Stimulated activated CD8-positive, alpha-beta memory T cell treated with anti-CD3 and anti-CD28 coated beads, Interleukin-15, amount 100 ng/mL, for 48 hours (primary cell): ENCODE results near the gene LYRM1.

Experiments
- DNase-seq, 2 donors: peaks; one replicate each; pipeline ENCODE4 v3.0.0-alpha.2; 2020; ENCODE audit warnings: low read depth in 2 of 2

The LYRM1 gene

GRCh38 chr16:20871941-20872815, 28.4 kb upstream of the LYRM1 start:
- no peak for DNase-seq

GRCh38 chr16:20873331-20873730, 27.2 kb upstream of the LYRM1 start:
- no peak for DNase-seq

- no peak for DNase-seq
Observed at GRCh38 chr16:20874088-20874581, 26.4 kb upstream of the LYRM1 start.

GRCh38 chr16:20875355-20875650, 25.3 kb upstream of the LYRM1 start:
- DNase-seq, result no peak

- no peak for DNase-seq
Observed at GRCh38 chr16:20878682-20879147, 21.9 kb upstream of the LYRM1 start.

- DNase-seq, result no peak
Observed at GRCh38 chr16:20879175-20880040, 21.2 kb upstream of the LYRM1 start.

GRCh38 chr16:20880867-20881502, 19.6 kb upstream of the LYRM1 start:
- no peak for DNase-seq

- no peak for DNase-seq
Observed at GRCh38 chr16:20881503-20881878, 19.1 kb upstream of the LYRM1 start.

- no peak for DNase-seq
Observed at GRCh38 chr16:20883554-20884239, 16.9 kb upstream of the LYRM1 start.

GRCh38 chr16:20884240-20884556, 16.4 kb upstream of the LYRM1 start:
- no peak for DNase-seq

- no peak for DNase-seq
Observed at GRCh38 chr16:20886320-20886719, 14.3 kb upstream of the LYRM1 start.

GRCh38 chr16:20887207-20887606, 13.4 kb upstream of the LYRM1 start:
- no peak for DNase-seq

- no peak for DNase-seq
Observed at GRCh38 chr16:20889625-20890275, 10.8 kb upstream of the LYRM1 start.

- no peak for DNase-seq
Observed at GRCh38 chr16:20894388-20894787, 6.2 kb upstream of the LYRM1 start.

- no peak for DNase-seq
Observed at GRCh38 chr16:20897253-20897897, 3.2 kb upstream of the LYRM1 start.

- no peak for DNase-seq
Observed at GRCh38 chr16:20897922-20898321, 2.6 kb upstream of the LYRM1 start.

GRCh38 chr16:20899071-20899470, 1.5 kb upstream of the LYRM1 start:
- DNase-seq, result no peak

- DNase-seq, result no peak
Observed at GRCh38 chr16:20899477-20900298, 883 bp upstream of the LYRM1 start.

- no peak for DNase-seq
Observed at GRCh38 chr16:20901068-20901435, 481 bp downstream of the LYRM1 start.
